OCI-LY1 (cell line): ENCODE data around the gene CUEDC1.

Experiments used
- CTCF ChIP-seq: fragments of 200-600 bp; sonication (generic), shearing (Covaris generic); IDR thresholded peaks from 2 replicates; pipeline ENCODE4 v1.5.1; 2017; ENCODE audit warnings: mild to moderate bottlenecking, antibody characterized with exemption, low read length, moderate library complexity, mixed read lengths
- EZH2 ChIP-seq: fragments of 200-600 bp; sonication (generic), shearing (Covaris generic); IDR thresholded peaks from 2 replicates; pipeline ENCODE4 v1.8.0; 2017; ENCODE audit warnings: borderline replicate concordance, mixed run types, mild to moderate bottlenecking, antibody characterized with exemption, low read length, moderate library complexity, mixed read lengths

GRCh38 chr17:57819867-57820266, 135.3 kb downstream of the CUEDC1 start:
- no peak for TF ChIP-seq CTCF
- TF ChIP-seq EZH2: no peak
